EH (cell line): ENCODE measurements around the gene HOXC10.

Experiments
- DNase-seq: peaks from one replicate; pipeline ENCODE4 v3.0.0-alpha.2; 2015; ENCODE audit warnings: low read depth

Gene HOXC10

DNA sequence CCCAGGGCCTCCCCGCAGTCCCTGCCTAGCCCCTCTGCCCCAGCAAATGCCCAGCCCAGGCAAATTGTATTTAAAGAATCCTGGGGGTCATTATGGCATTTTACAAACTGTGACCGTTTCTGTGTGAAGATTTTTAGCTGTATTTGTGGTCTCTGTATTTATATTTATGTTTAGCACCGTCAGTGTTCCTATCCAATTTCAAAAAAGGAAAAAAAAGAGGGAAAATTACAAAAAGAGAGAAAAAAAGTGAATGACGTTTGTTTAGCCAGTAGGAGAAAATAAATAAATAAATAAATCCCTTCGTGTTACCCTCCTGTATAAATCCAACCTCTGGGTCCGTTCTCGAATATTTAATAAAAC, 45.5 kb downstream of the HOXC10 start:
- DNase-seq: no peak

DNA sequence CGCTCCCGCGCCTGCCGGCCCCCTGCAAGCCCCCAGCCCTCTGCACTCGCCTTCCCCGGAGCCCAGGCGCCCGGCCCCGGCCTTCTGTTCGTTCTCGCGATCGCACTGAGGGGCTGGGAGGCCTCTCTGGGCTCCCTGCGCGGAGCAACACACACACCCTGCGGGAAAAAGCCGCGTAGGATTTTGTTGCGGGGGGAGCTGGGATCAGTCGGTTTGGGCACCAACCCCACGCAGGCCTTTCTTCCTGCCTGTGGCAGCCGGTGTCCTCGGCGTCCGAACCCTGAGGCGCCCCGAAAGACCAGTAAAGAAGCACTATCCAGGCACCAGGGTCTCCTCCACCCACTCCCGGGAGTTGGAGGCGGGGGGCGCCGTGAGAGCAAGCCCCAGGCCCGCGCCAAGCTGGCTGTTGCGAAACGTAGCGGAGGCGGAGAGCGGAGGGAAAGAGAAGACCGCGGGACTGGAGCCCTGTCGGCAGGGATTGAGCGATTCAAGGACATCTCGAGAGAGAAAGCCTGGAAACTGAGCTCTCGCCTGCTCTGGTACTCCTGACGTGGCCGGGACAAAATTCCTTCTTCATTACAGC, 46.0 kb downstream of the HOXC10 start:
- DNase-seq: no peak

DNA sequence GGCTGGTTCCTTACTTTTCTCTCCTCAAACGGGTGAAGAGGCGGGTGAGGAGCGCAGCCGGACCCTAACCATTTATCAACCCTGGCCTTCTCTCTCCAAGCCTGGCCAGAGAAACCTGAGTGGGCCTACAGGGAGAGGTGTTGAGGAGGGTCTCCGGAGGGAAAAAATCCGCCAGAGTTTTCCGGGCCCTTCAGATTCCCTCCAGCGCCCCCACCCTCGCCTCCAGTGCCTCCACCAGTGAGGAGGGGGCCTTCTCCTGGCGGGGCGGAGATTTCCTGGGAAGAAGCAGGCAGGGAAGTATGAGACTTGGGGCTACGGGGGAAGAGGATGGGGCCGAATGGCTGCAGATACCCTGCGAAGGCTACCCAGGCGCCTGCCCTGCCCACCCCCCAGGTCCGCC, 46.5 kb downstream of the HOXC10 start:
- DNase-seq: no peak

DNA sequence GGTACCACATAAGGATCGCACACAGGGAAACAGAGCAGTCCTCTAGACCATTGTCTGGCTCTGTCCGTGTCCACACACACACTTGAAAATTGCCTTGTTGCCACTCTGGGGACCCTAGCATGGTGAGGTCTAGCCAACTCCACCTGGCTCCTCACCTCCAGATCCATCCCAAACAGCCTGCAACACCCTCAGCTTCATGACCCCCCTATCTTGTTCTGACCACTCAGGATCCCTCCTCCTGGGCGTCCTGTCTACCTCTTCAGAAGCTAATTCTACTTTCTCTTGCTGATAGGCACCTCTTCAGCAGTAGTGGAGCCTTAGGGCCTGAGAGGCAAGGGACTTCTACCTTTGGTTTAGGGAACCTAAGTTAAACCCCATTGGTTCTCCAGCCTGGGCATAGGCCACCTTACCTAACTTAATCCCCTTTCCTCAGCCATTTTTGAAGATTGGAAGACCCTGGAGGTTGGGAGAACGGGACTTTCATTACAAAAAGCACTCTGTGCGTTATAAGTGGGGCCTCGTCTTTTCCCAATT, 47.2 kb downstream of the HOXC10 start:
- no peak for DNase-seq

DNA sequence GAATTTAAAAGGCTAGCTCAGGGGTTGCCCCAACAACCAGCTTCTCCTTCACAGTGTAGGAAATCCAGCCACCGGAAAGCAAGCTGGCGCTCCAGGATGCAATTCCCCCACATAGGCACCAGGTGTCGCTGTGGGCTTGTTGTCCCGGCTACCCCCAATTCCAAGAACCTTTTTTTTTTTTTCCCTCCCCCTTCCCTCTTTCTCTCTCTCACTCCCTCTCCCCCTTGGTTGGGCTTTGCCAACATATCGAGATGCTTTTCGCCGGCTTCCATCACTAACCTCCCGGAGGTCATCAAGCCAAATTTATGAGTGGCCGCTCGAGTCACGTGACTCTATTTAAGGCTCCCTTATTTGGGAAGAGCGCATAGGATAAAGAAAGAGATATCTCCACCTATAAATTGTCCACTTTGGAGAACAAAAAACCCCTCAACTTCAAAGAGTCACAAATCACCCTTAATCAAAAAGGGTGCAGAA, 47.7 kb downstream of the HOXC10 start, which contains the start of gene HOXC5:
Gene HOXC5 (plus strand): TSS at position 424 of the 474 bp plus-strand sequence. CDS start 73 bp downstream, outside the sequence.
- DNase-seq: peak; percentile 79

DNA sequence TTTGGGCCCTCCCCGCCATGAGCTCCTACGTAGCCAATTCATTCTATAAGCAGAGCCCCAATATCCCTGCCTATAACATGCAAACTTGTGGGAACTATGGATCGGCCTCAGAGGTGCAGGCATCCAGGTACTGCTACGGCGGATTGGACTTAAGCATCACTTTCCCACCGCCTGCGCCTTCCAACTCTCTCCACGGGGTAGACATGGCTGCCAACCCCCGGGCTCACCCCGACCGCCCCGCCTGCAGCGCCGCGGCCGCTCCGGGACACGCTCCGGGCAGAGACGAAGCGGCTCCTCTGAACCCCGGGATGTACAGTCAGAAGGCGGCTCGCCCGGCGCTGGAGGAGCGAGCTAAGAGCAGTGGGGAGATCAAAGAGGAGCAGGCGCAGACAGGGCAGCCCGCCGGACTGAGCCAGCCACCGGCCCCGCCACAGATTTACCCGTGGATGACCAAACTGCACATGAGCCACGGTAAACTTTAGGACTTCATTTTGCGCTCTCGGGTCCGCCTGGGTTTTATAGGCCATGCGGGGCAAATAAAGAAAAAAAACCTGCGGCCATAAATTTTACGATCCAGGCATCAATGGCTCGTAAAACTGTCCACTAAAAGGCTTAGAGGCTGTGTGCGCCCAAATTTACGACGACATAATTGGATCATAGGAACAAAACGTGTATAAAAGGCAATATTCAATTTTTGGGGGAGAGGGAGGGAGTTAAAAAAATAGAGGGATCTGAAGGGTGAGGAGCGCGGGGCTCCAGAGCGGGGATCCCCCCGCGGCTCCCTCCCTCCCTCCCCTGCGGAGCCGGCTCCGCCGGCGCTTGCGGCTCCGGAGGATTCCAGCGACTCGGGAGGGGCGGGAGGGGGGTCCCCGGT, 48.4 kb downstream of the HOXC10 start:
- peak; percentile 58 for DNase-seq

DNA sequence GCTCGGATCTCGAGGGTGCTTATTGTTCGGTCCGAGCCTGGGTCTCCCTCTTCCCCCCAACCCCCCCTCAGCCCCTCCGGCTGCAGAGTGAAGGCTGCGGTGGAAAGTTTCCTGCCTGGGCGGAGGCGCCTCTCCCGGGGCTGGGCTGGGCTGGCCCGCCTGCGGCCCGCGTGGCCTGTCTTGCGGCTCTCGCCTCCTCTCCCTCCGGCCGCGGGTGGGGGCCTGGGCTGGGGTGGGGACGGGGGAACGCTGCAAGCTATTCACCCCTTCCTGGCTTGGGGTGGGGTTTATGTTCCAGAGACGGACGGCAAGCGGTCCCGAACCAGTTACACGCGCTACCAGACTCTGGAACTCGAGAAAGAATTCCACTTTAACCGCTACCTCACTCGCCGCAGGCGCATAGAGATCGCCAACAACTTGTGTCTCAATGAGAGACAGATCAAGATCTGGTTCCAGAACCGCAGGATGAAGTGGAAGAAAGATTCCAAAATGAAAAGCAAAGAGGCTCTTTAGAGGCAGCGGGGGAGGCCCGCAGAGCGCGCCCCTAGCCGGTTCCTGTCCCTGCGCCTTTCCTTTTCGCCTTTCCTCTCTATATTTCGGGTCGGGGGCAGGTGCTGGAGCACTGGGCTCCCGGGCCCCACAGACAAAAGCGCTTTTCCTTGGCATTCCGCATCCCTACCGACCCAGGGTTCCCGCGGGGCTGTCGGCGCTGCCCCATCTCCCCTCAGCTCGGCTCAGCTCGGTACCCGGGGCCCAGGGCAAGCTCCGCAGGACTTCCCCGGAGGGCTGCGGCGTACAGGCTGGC, 49.2 kb downstream of the HOXC10 start:
- DNase-seq: peak; percentile 23

DNA sequence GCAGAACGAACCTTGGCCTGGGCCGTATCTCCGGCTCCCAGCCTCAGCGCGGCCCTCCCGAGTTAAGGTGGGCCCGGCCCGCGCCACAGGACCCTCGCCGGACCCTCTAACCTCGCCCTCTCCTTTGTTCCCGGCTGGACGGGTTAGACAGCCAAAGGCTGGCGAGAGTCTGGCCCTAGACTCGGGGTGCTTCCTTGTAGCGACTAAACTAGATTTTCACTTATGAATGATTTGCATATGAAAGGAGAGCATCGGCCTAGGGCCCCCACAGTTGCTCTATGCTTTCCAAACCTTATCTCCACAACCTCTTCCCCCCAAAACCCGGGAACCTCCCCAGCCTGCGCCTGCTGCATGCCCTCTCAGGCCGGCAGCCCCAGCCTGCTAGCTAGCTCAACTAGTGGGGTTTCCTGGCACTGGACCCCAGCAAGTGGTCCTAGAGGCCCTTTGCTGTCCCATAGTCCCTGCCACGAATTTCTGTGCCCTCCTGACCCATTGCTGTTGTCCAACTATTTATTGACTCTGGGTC, 49.9 kb downstream of the HOXC10 start:
- no peak for DNase-seq

DNA sequence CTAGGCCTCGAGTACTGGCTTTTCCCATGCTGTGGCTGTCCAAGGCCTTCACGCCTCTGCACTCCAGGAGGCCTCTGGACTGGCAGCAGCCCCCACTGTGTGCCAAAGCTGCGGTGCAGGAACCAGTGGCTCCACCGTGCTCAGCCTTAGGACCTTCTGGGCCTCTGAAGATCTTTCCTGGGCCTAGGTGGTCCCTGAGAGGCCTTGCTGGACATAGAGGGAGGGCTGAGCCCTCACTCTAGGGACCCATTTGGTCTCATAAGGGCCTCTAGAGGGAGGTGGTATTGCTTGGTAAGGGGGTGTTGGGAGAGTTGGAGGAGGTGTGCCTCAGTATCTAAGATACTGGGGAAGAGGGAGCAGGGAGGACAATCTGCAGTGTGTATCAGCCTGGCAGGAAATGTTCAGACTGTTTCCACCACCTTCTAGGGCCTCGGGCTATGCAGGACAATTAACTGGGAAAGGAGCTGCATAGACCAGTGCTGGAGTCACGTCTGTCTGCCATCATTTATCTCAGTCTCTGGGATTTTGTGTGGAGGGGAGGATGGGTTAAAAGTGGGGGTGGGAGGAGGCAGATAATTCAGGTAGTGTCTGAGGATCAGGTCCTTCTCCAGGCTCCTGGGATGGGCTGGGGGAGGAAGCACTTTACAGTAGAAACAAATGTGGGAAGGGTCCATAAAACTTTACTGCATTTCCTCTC, 50.8 kb downstream of the HOXC10 start:
- no peak for DNase-seq

DNA sequence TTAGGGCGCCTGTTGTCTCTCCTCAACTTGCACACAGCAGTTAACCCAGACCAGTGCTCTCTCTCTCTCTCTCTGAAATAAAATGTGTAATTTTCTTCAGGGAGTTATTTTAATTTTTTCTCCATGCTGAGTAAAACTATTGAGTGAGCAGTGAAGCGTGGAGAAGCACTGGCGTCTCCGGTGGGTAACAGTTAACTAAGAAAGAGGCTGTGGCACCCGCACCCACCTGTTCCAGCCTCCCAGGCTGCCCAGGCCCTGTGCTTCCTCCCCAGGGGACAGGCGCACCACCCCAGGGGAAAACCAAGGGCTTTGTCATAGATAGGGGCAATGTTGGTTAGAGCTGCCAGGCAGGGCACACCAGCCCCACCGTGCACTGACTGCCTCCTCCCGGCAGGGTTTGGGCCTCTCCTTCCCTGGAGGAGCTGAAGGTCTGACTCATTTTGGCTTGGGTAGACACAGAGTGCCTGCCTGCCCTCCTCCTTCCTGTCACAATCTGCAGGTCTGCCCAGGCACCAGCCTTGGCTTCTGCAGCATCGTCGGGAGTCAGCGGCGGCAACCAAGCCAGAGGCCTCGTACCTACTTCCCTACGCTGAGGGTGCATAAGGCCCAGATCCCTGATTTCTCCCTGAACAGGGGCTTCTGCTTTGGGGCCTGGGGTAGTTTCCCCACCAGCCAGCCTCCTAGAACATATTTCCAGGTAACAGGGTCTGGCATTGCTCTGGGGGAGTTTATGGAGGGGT, 51.8 kb downstream of the HOXC10 start:
- peak; percentile 27 for DNase-seq

DNA sequence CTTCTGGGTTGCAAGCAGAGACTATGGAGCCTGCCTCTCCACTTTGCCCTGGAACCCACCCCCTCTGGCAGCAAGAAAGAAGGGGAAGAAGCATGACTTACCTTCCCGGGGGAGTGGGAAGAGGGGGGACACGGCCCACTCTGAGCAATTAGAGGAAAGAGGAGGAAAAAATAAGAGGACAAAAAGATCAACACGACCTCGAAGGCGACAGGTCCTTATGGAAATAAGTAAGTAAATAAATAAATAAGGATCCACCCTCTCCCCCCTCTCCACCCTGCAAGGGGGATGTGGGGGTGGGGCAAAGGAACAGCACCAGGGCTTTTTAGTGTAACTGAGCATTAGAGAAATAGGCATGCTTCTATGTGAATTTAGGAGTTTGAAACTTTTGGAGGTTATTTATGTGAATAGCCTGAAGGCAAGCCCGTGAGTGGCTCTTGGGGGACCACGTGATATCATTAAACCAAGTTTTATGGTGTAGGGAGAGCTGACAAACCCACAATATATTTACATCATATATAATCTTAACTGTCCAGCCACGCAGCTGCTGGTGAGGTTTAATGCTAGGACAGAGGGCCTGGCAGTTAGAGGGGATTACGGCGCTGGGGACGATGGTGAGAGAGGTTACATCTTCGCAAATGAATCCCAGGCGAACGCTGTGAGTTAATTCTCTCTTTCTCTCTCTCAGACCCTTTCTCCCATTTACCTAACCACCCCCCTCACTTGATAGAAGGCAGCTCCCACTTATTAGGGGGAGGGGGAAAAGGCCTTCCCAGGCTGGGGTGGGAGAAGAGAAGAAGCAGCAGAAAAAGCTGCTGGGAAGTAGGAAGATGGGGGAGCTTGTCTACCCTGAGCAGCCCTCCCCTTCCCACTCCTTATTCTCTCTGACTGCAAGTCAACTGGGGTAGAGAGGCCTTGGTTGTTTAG, 52.7 kb downstream of the HOXC10 start:
- DNase-seq: no peak

DNA sequence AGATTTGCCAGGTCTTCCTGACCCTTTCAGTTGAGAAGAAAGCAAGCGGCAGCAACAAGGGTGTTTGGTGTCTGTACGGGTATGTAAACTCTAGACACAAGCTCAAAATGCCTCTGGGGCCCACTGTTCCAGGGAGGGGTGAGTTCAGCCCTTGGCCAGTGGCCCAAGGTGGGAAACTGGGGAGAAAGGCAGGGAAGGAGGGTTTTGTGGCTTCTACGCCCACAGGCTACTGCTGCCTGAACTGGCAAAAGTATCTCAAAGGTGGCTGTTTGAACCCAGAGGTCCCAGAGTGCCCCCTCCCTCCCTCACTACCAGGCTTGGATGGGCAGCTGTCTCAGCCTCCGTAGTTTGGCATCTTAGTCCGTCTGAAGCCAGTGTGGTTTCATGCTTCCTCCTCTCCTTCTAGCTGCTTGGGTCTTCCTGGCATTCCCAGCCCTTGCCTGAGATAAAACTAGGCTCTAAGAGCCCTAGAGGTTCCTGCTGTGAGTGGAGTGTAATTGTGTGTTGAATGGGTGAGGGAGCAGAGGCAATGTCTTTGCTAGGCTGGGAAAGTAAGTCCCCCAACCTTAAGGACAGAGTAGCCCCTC, 53.4 kb downstream of the HOXC10 start:
- no peak for DNase-seq

DNA sequence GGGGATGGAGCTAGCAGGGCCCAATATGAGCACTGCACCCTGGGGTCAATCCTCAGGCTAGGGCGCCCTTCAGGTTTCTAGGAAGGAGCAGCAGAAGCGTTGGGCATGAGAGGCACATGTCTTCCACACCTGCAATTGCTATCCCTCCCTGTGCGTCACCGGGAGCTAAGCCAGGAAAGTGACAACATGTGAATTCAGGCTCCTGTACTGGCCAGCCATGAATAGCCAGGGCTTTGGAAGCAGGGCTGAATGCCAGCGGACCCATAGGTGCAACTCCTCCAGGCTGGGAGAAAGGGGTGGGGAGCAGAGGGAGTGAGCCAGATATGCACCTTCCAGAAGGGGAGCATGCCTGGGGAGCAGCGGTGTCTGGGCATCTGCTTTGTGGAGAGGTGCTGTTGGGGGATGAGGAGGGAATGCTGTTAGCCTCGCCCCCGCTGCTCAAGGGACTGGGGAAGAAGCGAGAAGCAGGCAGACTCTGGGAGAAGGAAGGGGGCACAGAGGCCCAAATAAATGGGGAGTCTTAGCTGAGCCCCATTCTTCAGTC, 54.0 kb downstream of the HOXC10 start:
- no peak for DNase-seq

DNA sequence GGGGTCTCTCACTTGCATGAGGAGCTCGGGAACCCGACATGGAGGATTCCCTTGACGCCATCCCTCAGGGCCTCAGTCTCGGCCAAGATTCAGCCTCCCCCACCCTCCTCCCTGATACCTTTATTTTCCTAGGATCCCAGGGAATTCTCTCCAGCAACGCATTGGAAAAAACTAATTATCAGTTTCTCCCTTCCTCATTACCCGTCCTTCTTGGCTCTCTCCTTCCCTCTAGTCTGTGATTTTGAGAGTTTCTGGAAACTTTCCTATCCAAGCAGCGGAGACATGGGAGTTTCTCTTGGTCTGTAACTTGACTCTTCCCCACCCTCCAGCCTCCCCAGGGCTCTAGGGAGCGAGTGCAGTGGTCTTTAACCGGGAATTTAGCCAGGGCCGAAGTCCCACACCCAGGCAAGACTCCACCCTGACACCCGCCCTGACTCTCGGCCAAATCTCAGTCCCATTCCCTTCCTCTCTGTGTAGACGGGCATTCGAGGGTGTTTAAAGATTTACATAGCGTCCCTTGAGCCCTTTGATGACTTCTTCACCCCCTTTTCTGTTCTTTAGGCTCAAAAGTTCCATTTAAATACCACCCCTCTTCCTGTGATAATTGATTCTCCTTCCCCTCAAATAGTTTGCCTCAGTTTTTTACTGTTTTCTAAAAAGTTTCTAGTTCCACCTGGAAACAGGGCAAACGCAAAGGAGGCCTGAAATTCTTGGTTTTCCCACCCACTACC, 54.6 kb downstream of the HOXC10 start:
- no peak for DNase-seq
